A549 (cell line): ENCODE data around the gene RAB29. TPM values are rescaled to one million over a fixed set of nuclear protein-coding genes. Genes with fewer than 3 reads are reported as not detected.
"Not testable (repeated sequence)": the region's sequence is repeated elsewhere in the genome, so short reads cannot be mapped to it uniquely, and the experiment has no call there.

Source experiments
- ATAC-seq, 2 experiments: fragments of 200-7000 bp in 1 of 2; fragments of >200 bp in 1 of 2; cut with Nextera tagmentation in 1 of 2; cut with Tn5 transposase in 1 of 2; 3 replicates each; pipeline versions ENCODE4 v1.8.0 to v1.9.1; 2018 to 2020; ENCODE audit warnings: mild to moderate bottlenecking in 1 of 2, moderate library complexity in 1 of 2
- CTCF ChIA-PET: fragments of 300-600 bp; sonication (Branson Sonifier 250); formaldehyde crosslinking; extraction: SDS; loops from one replicate; lab custom pipeline; 2021; ENCODE audit warnings: antibody characterized with exemption, inconsistent platforms; lab: Yijun Ruan, JAX
- POLR2A ChIA-PET: fragments of 350-600 bp; formaldehyde crosslinking; extraction: SDS; loops from one replicate; lab custom pipeline; 2021; ENCODE audit warnings: antibody characterized with exemption, inconsistent platforms; lab: Yijun Ruan, JAX
- DNase-seq, 2 experiments: peaks; one replicate each; pipeline versions ENCODE4 v3.0.0 to v3.0.0-alpha.2; 2011 to 2016; ENCODE audit warnings: low read depth in 1 of 2, low spot score in 1 of 2
- FAIRE-seq: peaks from 2 replicates; lab custom pipeline; 2011; peaks lifted over from hg19 to GRCh38; lab: Jason Lieb, UNC
- H3K27ac ChIP-seq, 2 experiments: fragments of >200 bp; sonication (Bioruptor Twin); formaldehyde crosslinking; 3 replicates each; pipeline ENCODE4 v1.5.1; 2016 to 2017
- H3K4me1 ChIP-seq: fragments of >200 bp; sonication (Bioruptor Twin); formaldehyde crosslinking; 3 replicates; pipeline ENCODE4 v1.6.1; 2016
- H3K4me2 ChIP-seq: fragments of >200 bp; sonication (Bioruptor Twin); formaldehyde crosslinking; 3 replicates; pipeline ENCODE4 v1.6.1; 2016
- H3K4me3 ChIP-seq: fragments of >200 bp; sonication (Bioruptor Twin); formaldehyde crosslinking; 3 replicates; pipeline ENCODE4 v1.5.1; 2016
- H3K9me3 ChIP-seq: fragments of >200 bp; sonication (Bioruptor Twin); formaldehyde crosslinking; 3 replicates; pipeline ENCODE4 v1.6.1; 2016
- BHLHE40 ChIP-seq: IDR thresholded peaks from 2 replicates; pipeline ENCODE4 v1.6.1; 2012; ENCODE audit warnings: low read depth, low read length, inconsistent platforms
- ESRRA ChIP-seq: fragments of 150-350 bp; IDR thresholded peaks from 2 replicates; pipeline ENCODE4 v1.6.1; 2014; ENCODE audit warnings: mild to moderate bottlenecking, low read length, borderline replicate concordance
- FOSB ChIP-seq: fragments of 250-450 bp; sonication (Bioruptor Pico); IDR thresholded peaks from 2 replicates; pipeline ENCODE4 v1.5.0; 2020; ENCODE audit warnings: mild to moderate bottlenecking, moderate library complexity
- FOSL2 ChIP-seq, 2 experiments: fragments of 450-650 bp in 1 of 2; fragments of >200 bp in 1 of 2; sonication (Bioruptor Twin) in 1 of 2; formaldehyde crosslinking; IDR thresholded peaks; 2 replicates each; pipeline versions ENCODE4 v1.5.0 to v1.6.1; 2016 to 2020; ENCODE audit warnings: mild to moderate bottlenecking in 1 of 2, moderate library complexity in 1 of 2
- GATA3 ChIP-seq: IDR thresholded peaks from 2 replicates; pipeline ENCODE4 v1.6.1; 2012; ENCODE audit warnings: borderline replicate concordance
- HDAC2 ChIP-seq: fragments of 200-600 bp; sonication (generic); IDR thresholded peaks from 2 replicates; pipeline ENCODE4 v1.6.1; 2016
- JUN ChIP-seq, 2 experiments: fragments of >200 bp; sonication (Bioruptor Twin); formaldehyde crosslinking; IDR thresholded peaks; 2 replicates in 1 of 2; 3 replicates in 1 of 2; pipeline ENCODE4 v1.6.1; 2016 to 2017
- JUNB ChIP-seq: fragments of >200 bp; sonication (Bioruptor Twin); formaldehyde crosslinking; IDR thresholded peaks from 2 replicates; pipeline ENCODE4 v1.6.1; 2016
- MYC ChIP-seq: IDR thresholded peaks from 2 replicates; pipeline ENCODE4 v1.6.1; 2012; ENCODE audit warnings: mild to moderate bottlenecking, inconsistent platforms, low read length, improper control_type of control experiment, borderline replicate concordance
- RAD21 ChIP-seq, 2 experiments: fragments of >200 bp in 1 of 2; sonication (Bioruptor Twin) in 1 of 2; formaldehyde crosslinking in 1 of 2; IDR thresholded peaks in 1 of 2; conservative IDR thresholded peaks in 1 of 2; 2 replicates in 1 of 2; 3 replicates in 1 of 2; pipeline ENCODE4 v1.6.1; 2012 to 2018; ENCODE audit warnings: inconsistent platforms in 1 of 2
- RARB ChIP-seq: fragments of 250-450 bp; sonication (Bioruptor Pico); IDR thresholded peaks from 2 replicates; pipeline ENCODE4 v1.8.0; 2021; ENCODE audit warnings: mild to moderate bottlenecking, moderate library complexity
- RFX5 ChIP-seq: fragments of 450-650 bp; IDR thresholded peaks from 2 replicates; pipeline ENCODE4 v1.7.1; 2014; ENCODE audit warnings: antibody characterized with exemption, mild to moderate bottlenecking, moderate library complexity
- WGBS: methylation state at CpG from one replicate; pipeline ENCODE4 v1.1.6; 2017; ENCODE audit errors: missing lambda C conversion rate; 5-methylcytosine and 5-hydroxymethylcytosine counted together
- polyA plus RNA-seq, 4 experiments: library from polyadenylated mRNA; depleted of rRNA in 3 of 4; stranded (reverse); fragments of >200 nt; fragmentation: RNase III in 1 of 4; extraction: RNeasy Plus Mini Kit Qiagen cat#74134 plus additional on column Dnase treatment in 1 of 4; gene quantifications; 2 replicates in 3 of 4; 3 replicates in 1 of 4; pipeline ENCODE4 v1.2.3, GENCODE V29; 2011 to 2017
- small RNA-seq, 6 experiments: library from RNA; depleted of rRNA; stranded (forward); fragments of <200 nt; gene quantifications; one replicate each; pipeline ENCODE3, GENCODE V24; 2012
- TF ChIP-seq, protein P1 (sequence below): fragments of >200 bp; sonication (Bioruptor Twin); formaldehyde crosslinking; IDR thresholded peaks from 2 replicates; pipeline ENCODE4 v1.6.1; 2016
- TF ChIP-seq, protein P2 (sequence below): IDR thresholded peaks from 2 replicates; pipeline ENCODE4 v1.6.1; 2012

Gene RAB29
- polyA plus RNA-seq, 2 of the 4 experiments (the other 2 are of a cell fraction): 9.8 to 17.9 TPM

DNA sequence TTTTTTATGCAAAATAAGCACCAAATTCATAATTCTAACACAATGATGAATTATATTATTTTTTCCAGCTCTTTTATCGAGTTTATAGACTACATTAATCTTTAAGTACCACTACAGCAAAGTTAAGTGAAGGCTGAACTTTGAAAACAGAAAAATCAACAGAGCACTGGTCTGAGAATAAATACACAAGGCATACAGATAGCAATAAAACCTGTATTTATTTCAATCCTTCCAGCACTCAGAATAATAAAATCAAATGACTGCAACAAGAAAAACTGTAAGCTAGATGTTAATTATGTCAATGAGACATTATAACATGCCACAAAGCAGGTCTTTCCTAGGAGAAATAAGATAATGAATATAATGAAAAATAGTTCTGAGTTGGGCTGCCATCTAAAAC lies 49.8 kb downstream of the RAB29 start:
- Histone ChIP-seq H3K4me2 (no peak overlapping the region), H3K9me3 (no peaks in the 10 kb centered on the region), H3K4me1 (peaks cover 21% of the 10 kb centered on the region), H3K4me3 (no peak overlapping the region), H3K27ac (no peak overlapping the region)
- FAIRE-seq: no peak
- TF ChIP-seq JUN (IDR thresholded peaks at IDR 0.05) (no peak), FOSL2 (IDR thresholded peaks at IDR 0.05) (no peak), FOSL2 (CRISPR knock-in tag; IDR thresholded peaks at IDR 0.05) (no peak), RFX5 (no peak), RARB (CRISPR knock-in tag) (no peak)
- no peak for ATAC-seq
- no peak for DNase-seq
- WGBS: 2% methylated on average over 1 of the region's 1 CpG
- POLR2A ChIA-PET: no interaction called here
- CTCF ChIA-PET: interaction anchor here (0.8 to 9.2 kb wide), 4 partner anchors 11 to 67 kb away, joined by 4 to 97 read pairs (median 10); no protein-coding TSS in a partner anchor

DNA sequence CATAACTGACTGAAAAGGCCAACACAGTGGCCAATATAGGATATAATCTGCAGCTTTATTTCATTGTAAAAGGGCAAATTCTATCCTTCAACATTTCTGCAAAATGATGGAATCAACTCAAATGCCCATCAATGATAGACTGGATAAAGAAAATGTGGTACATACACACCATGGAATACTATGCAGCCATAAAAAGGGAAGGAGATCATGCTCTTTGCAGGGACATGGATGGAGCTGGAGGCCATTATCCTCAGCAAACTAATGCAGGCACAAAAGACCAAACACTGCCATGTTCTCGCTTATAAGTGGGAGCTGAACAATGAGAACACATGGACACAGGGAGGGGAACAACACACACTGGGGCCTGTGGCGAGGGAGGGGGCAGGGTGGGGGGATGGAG lies 54.5 kb downstream of the RAB29 start:
- CTCF ChIA-PET: interaction anchor here (0.6 to 9.2 kb wide), 6 partner anchors 11 to 198 kb away, joined by 3 to 97 read pairs (median 3); no protein-coding TSS in a partner anchor
- not testable (repeated sequence) for H3K4me3 ChIP-seq, H3K27ac ChIP-seq, DNase-seq, FAIRE-seq, H3K9me3 ChIP-seq, H3K4me1 ChIP-seq, ATAC-seq, H3K4me2 ChIP-seq
- WGBS: 88% methylated on average over 2 of the region's 2 CpGs
- POLR2A ChIA-PET: interaction anchor here (1.1 kb wide), 1 partner anchor 9 kb away, joined by 3 read pairs; no protein-coding TSS in a partner anchor

DNA sequence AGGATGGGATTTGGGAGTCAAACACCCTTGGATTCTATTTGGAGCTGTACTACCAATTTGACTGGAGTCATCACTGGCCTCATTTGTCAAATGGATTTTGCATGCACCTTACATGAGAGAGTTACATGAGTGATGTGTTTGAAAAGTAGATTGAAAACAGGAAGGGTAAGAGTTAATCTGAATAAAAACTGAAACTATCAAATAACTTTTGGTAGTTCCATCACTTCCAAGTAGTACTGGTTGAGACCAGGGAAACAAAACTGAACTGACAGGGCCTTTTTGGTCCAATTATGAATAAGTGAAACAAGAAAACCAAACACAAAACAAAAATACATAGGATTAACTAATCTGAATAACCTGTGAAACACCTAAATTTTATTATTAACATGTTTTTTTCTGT lies 55.5 kb downstream of the RAB29 start:
- TF ChIP-seq MYC: no peak
- no peak for TF ChIP-seq ESRRA
- no peak for TF ChIP-seq FOSL2 (IDR thresholded peaks at IDR 0.05)
- no peak for TF ChIP-seq FOSL2 (CRISPR knock-in tag; IDR thresholded peaks at IDR 0.05)
- TF ChIP-seq HDAC2: no peak
- no peak for TF ChIP-seq BHLHE40
- TF ChIP-seq FOSB (CRISPR knock-in tag): no peak
- TF ChIP-seq RAD21 (conservative IDR thresholded peaks at IDR 0.05 in 1 of 2, IDR thresholded peaks at IDR 0.05 in 1 of 2): no peak
- TF ChIP-seq JUN (IDR thresholded peaks at IDR 0.05): no peak
- TF ChIP-seq JUNB: no peak
- no peak for TF ChIP-seq GATA3
- TF ChIP-seq, protein P1, sequence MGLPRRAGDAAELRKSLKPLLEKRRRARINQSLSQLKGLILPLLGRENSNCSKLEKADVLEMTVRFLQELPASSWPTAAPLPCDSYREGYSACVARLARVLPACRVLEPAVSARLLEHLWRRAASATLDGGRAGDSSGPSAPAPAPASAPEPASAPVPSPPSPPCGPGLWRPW: no peak
- TF ChIP-seq, all 56 proteins: peak for 0
- Histone ChIP-seq H3K4me1 (peaks cover under 1% of the 10 kb centered on the region; the same call in 1 of the 3 replicates), H3K27ac (no peak overlapping the region), H3K4me3 (no peak overlapping the region), H3K9me3 (no peaks in the 10 kb centered on the region), H3K4me2 (no peak overlapping the region)
- POLR2A ChIA-PET: no interaction called here
- ATAC-seq: no peak
- DNase-seq: no peak
- CTCF ChIA-PET: interaction anchor here (1.0 to 9.2 kb wide), 3 partner anchors 10 to 128 kb away, joined by 3 to 97 read pairs (median 5); no protein-coding TSS in a partner anchor
- FAIRE-seq: no peak

DNA sequence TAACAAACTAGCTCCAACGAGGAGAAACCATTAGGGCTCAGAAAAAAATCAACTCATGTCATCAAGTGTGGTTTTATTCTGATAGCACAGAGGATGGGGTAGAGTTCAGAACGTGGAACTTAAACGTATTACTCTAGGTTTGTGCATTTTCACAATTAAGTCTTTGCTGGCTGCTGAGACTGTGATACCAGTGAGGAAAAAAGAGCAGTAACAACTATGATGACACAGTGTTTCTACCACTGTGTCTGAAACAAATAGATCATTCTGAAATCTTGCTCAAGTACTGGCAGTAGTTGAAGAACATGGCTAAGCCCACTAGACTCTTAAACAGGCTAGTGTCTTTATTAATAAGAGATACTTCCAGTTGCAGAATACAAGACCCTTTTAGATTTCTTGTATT lies 56.3 kb downstream of the RAB29 start:
- peaks cover 8% of the 10 kb centered on the region; the same call in 2 of the 3 replicates for H3K4me1 ChIP-seq
- 89% methylated on average over 3 of the region's 3 CpGs for WGBS
- ChIA-PET CTCF (interaction anchor here (1.1 to 9.2 kb wide), 3 partner anchors 9 to 87 kb away, joined by 3 to 97 read pairs (median 5); partner anchors contain the start of gene ELK4), POLR2A (no interaction called here)
- no peaks in the 10 kb centered on the region for H3K9me3 ChIP-seq
- TF ChIP-seq, protein P2, sequence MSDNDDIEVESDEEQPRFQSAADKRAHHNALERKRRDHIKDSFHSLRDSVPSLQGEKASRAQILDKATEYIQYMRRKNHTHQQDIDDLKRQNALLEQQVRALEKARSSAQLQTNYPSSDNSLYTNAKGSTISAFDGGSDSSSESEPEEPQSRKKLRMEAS: no peak
- no peak for TF ChIP-seq JUN (IDR thresholded peaks at IDR 0.05)
- H3K4me2 ChIP-seq: no peak overlapping the region
- H3K27ac ChIP-seq: no peak overlapping the region
- ATAC-seq (no peak), DNase-seq (no peak), FAIRE-seq (no peak)
- no peak overlapping the region for H3K4me3 ChIP-seq

Small RNAs within 50 kb of the gene (small RNA-seq; reads per million reads assigned to genes)
- 0 reads per million in 6 experiments for gene RF00139

Other genes with a start within 250 kb of the RAB29 start
- gene ELK4, start 143.5 kb downstream of the RAB29 start, polyA plus RNA-seq (2011; rRNA removed): 11.9 and 12.7 TPM in 2 replicates
- 5.8 to 6.4 TPM (median 5.9 TPM) in 3 replicates for gene ELK4, start 143.5 kb downstream of the RAB29 start, polyA plus RNA-seq (2017; fragmentation: RNase III; extraction: RNeasy Plus Mini Kit Qiagen cat#74134 plus additional on column Dnase treatment)
- gene SLC45A3, start 95.0 kb downstream of the RAB29 start, polyA plus RNA-seq (2011; rRNA removed): 2.8 and 3.0 TPM in 2 replicates
- gene SLC45A3, start 95.0 kb downstream of the RAB29 start, polyA plus RNA-seq (2017; fragmentation: RNase III; extraction: RNeasy Plus Mini Kit Qiagen cat#74134 plus additional on column Dnase treatment): 2.5 to 3.4 TPM (median 3.3 TPM) in 3 replicates
- gene NUCKS1, start 25.3 kb downstream of the RAB29 start, polyA plus RNA-seq (2011; rRNA removed): 134 and 190 TPM in 2 replicates
- gene NUCKS1, start 25.3 kb downstream of the RAB29 start, polyA plus RNA-seq (2017; fragmentation: RNase III; extraction: RNeasy Plus Mini Kit Qiagen cat#74134 plus additional on column Dnase treatment): 132 to 141 TPM (median 141 TPM) in 3 replicates
- gene SLC41A1, start 37.7 kb upstream of the RAB29 start, polyA plus RNA-seq (2011; rRNA removed): 23.5 and 26.0 TPM in 2 replicates
- gene SLC41A1, start 37.7 kb upstream of the RAB29 start, polyA plus RNA-seq (2017; fragmentation: RNase III; extraction: RNeasy Plus Mini Kit Qiagen cat#74134 plus additional on column Dnase treatment): 25.6 to 26.4 TPM (median 26.1 TPM) in 3 replicates
- not detected in 2 replicates for gene PM20D1, start 74.7 kb upstream of the RAB29 start, polyA plus RNA-seq (2011; rRNA removed)
- not detected in 3 replicates for gene PM20D1, start 74.7 kb upstream of the RAB29 start, polyA plus RNA-seq (2017; fragmentation: RNase III; extraction: RNeasy Plus Mini Kit Qiagen cat#74134 plus additional on column Dnase treatment)
- 0.98 and 1.1 TPM in 2 replicates for gene SLC26A9, start 168.0 kb upstream of the RAB29 start, polyA plus RNA-seq (2011; rRNA removed)
- gene SLC26A9, start 168.0 kb upstream of the RAB29 start, polyA plus RNA-seq (2017; fragmentation: RNase III; extraction: RNeasy Plus Mini Kit Qiagen cat#74134 plus additional on column Dnase treatment): 0.14 to 0.18 TPM (median 0.16 TPM) in 3 replicates
- 0.04 and 0.08 TPM in 2 replicates for gene RAB7B, start 227.9 kb upstream of the RAB29 start, polyA plus RNA-seq (2011; rRNA removed)
- 0.20 to 0.37 TPM (median 0.30 TPM) in 3 replicates for gene RAB7B, start 227.9 kb upstream of the RAB29 start, polyA plus RNA-seq (2017; fragmentation: RNase III; extraction: RNeasy Plus Mini Kit Qiagen cat#74134 plus additional on column Dnase treatment)
- not detected in 2 replicates for gene CTSE, start 248.4 kb upstream of the RAB29 start, polyA plus RNA-seq (2011; rRNA removed)
- gene CTSE, start 248.4 kb upstream of the RAB29 start, polyA plus RNA-seq (2017; fragmentation: RNase III; extraction: RNeasy Plus Mini Kit Qiagen cat#74134 plus additional on column Dnase treatment): not detected in 3 replicates